BE2C (cell line): ENCODE measurements around the gene DNAH14.

ENCODE experiments used
- DNase-seq: peaks from one replicate; pipeline ENCODE4 v3.0.0-alpha.2; 2020
- H3K27me3 ChIP-seq: fragments of 250-450 bp; sonication (Bioruptor Pico); 2 replicates; pipeline ENCODE4 v1.5.1; 2020; ENCODE audit warnings: mild to moderate bottlenecking
- H3K36me3 ChIP-seq: fragments of 250-450 bp; sonication (Bioruptor Pico); 2 replicates; pipeline ENCODE4 v1.5.1; 2020; ENCODE audit warnings: mild to moderate bottlenecking
- H3K4me1 ChIP-seq: fragments of 250-450 bp; sonication (Bioruptor Pico); 2 replicates; pipeline ENCODE4 v1.5.1; 2020
- H3K4me3 ChIP-seq: 2 replicates; pipeline ENCODE4 v1.5.1; 2011; ENCODE audit warnings: low read depth, low read length
- H3K9me3 ChIP-seq: fragments of 250-450 bp; sonication (Bioruptor Pico); 2 replicates; pipeline ENCODE4 v1.5.1; 2020
- CTCF ChIP-seq: IDR thresholded peaks from 2 replicates; pipeline ENCODE4 v1.5.1; 2012; ENCODE audit warnings: mild to moderate bottlenecking, low read depth, low read length

The DNAH14 gene

GRCh38 chr1:225406976-225407725, 477.7 kb downstream of the DNAH14 start:
- Histone ChIP-seq H3K4me3 (no peak overlapping the region), H3K27me3 (no peaks in the 10 kb centered on the region), H3K36me3 (peaks cover 83% of the 10 kb centered on the region), H3K4me1 (peaks cover 19% of the 10 kb centered on the region), H3K9me3 (no peaks in the 10 kb centered on the region)
- peak; percentile 70 for DNase-seq
- TF ChIP-seq CTCF, result peak; percentile 28; the same call in 1 of the 2 replicates

GRCh38 chr1:225407755-225408154, 478.3 kb downstream of the DNAH14 start:
- DNase-seq, result no peak

GRCh38 chr1:225408249-225408648, 478.8 kb downstream of the DNAH14 start:
- peaks cover 19% of the 10 kb centered on the region for H3K4me1 ChIP-seq
- no peak for DNase-seq
- no peaks in the 10 kb centered on the region for H3K27me3 ChIP-seq
- no peaks in the 10 kb centered on the region for H3K9me3 ChIP-seq
- peaks cover 82% of the 10 kb centered on the region for H3K36me3 ChIP-seq
- no peak for TF ChIP-seq CTCF
- H3K4me3 ChIP-seq, result no peak overlapping the region

More at GRCh38 chr1:225407755-225408154, 478.3 kb downstream of the DNAH14 start:
- no peaks in the 10 kb centered on the region for H3K9me3 ChIP-seq
- H3K36me3 ChIP-seq, result peaks cover 82% of the 10 kb centered on the region
- TF ChIP-seq CTCF, result no peak
- H3K4me1 ChIP-seq, result peaks cover 19% of the 10 kb centered on the region
- no peaks in the 10 kb centered on the region for H3K27me3 ChIP-seq
- H3K4me3 ChIP-seq, result no peak overlapping the region

GRCh38 chr1:225409051-225409450, 479.6 kb downstream of the DNAH14 start:
- Histone ChIP-seq H3K36me3 (peaks cover 87% of the 10 kb centered on the region), H3K4me1 (peaks cover 19% of the 10 kb centered on the region), H3K27me3 (no peaks in the 10 kb centered on the region), H3K9me3 (no peaks in the 10 kb centered on the region), H3K4me3 (no peak overlapping the region)
- no peak for TF ChIP-seq CTCF
- DNase-seq, result no peak

GRCh38 chr1:225410036-225410435, 480.6 kb downstream of the DNAH14 start:
- peaks cover 87% of the 10 kb centered on the region for H3K36me3 ChIP-seq
- no peak for TF ChIP-seq CTCF

GRCh38 chr1:225412321-225412720, 482.8 kb downstream of the DNAH14 start:
- peaks cover 21% of the 10 kb centered on the region for H3K4me1 ChIP-seq
- H3K4me3 ChIP-seq, result no peak overlapping the region
- no peaks in the 10 kb centered on the region for H3K9me3 ChIP-seq
- H3K36me3 ChIP-seq, result peaks cover 92% of the 10 kb centered on the region
- no peak for DNase-seq
- no peak for TF ChIP-seq CTCF
- H3K27me3 ChIP-seq, result no peaks in the 10 kb centered on the region

More at GRCh38 chr1:225410036-225410435, 480.6 kb downstream of the DNAH14 start:
- no peaks in the 10 kb centered on the region for H3K9me3 ChIP-seq
- no peak for DNase-seq
- no peak overlapping the region for H3K4me3 ChIP-seq
- no peaks in the 10 kb centered on the region for H3K27me3 ChIP-seq
- peaks cover 19% of the 10 kb centered on the region for H3K4me1 ChIP-seq
